ENCODE data around the gene ADGRB3. TPM values are rescaled to one million over a fixed set of nuclear protein-coding genes. Genes with fewer than 3 reads are reported as not detected.

The ADGRB3 gene
- total RNA-seq, 1 donor from 2014 or later, result not detected

DNA sequence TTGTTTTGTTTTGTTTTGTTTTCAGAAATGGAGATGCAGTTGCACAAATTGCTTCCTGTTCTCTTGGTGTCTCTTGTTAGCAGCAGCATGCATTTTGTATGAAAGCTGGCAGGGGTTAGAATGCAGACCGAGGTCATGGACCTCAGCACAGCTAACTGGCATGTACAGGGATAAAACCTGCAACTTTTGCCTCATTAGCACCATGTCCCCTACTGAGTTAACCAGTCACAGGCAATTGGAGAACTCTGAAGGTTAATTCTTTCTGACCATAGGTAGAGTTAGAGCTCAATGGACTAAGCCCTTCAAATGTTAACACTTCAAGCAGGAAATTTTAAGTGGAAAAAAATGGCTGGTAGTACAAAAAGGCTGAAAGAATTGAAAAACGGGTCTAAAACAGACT is 377.1 kb downstream of the ADGRB3 start:
- no peak for DNase-seq (ENCODE audit: extremely low read depth, low read depth, low spot score)

DNA sequence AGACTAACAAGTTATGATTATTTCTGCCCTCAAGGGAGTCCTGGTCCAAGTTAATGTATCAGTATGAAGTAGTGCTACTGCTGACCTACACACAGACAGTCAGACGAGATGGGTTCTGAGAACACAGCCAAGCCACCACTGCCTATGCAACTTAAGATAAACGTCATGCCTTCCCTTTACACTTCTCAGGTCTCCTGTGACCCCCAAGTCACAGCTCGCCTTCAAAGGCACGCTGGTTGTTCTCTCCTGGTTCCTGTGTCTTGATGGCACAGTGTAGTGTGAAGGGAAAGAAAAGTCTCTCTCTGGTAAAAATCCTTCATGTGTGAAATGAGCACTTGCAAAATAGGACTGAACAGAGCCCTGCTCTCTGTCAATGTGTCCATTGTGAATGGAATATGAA is 377.8 kb downstream of the ADGRB3 start:
- no peak for DNase-seq (ENCODE audit: extremely low read depth, low read depth, low spot score)

DNA sequence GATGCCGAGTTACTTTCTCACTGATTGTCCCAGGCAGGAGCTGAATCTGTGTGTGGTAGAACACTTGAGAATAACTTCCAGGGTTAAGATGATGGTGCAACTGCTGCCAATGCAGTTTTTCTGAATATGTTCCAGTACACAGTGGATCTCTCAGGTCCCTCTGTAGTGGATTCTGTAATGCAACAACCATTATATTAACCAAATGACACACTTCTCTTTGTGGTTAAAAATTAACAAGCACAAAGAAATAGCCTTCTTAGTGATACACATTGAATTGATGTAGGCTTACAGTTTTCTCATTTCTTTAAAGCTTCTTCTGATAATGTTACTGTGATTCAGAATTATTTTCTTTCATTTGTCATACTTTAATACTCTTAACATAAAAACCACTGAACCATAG is 383.8 kb downstream of the ADGRB3 start:
- DNase-seq (ENCODE audit: extremely low read depth, low read depth, low spot score), result no peak

DNA sequence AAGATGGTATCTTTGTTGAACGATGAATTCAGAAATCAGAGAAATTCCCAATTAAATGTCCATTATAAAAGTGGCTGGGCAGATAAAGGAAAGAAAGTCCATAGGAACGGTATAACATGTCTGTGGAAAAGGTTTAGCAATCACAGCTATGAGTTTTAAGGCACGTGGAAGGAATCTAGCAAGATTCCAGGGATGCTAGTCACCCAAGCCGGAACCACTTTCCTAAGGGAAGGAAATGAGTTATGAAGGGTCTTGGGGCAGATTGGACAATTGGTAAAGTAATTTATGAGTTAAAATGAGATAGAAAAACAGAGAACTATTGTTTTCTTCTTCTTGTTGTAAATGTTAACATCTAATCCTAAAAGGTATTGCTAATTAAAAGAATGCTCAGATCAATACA is 384.8 kb downstream of the ADGRB3 start:
- DNase-seq (ENCODE audit: extremely low read depth, low read depth, low spot score), result peak; percentile 54

DNA sequence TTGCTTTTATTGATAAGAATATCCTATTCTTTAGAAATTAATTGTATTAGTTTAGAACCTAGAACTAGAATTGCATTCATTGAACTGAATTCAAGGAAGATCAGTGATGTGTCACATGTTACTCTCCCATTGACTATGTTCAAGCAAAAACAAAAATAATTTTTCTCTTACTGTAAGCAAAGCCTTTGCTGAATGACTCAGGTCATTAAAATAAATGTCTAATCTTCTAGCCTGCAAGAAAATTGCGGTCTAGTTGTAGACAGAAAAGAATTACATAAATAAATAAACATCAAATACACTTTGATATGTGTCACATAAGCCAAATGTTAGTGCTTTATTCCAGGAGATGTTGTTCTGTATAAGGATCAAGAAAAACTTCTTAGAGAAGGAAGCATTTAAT is 387.9 kb downstream of the ADGRB3 start:
- DNase-seq (ENCODE audit: extremely low read depth, low read depth, low spot score), result no peak

DNA sequence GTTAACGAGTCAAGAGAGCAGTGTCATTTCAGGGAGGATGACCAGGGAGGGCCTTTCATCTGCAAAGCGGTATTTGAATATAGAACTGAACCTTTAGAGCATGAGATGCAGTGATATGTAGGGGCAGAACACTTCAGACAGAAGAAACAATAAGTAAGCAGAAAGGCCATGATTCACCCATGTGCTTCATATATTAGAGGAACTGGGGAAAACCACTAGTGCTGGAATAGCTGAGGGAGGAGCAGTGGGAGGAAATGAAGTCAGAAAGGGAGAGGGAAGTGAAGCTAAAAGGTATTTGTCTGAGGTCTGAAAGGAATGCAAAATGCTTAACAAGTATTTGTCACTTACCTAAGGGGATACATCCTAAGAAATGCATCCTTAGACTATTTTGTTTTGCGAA is 391.2 kb downstream of the ADGRB3 start:
- no peak for DNase-seq (ENCODE audit: extremely low read depth, low read depth, low spot score)

DNA sequence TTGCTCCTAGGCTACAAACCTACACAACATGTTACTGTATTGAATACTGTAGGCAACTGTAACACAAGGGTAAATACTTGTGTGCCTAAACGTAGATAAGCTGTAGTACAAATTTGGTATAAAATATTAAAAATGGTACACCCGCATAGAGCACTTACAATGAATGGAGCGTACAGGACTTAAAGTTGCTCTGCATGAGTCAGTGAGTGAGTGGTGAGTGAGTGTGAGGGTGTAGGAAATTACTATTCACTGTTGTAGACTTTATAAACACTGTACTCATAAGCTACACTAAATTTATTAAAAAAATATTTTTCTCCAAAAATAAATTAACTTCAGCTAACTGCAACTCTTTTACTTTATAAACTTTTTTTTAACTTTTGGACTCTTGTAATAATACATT is 391.6 kb downstream of the ADGRB3 start:
- DNase-seq (ENCODE audit: extremely low read depth, low read depth, low spot score), result no peak

DNA sequence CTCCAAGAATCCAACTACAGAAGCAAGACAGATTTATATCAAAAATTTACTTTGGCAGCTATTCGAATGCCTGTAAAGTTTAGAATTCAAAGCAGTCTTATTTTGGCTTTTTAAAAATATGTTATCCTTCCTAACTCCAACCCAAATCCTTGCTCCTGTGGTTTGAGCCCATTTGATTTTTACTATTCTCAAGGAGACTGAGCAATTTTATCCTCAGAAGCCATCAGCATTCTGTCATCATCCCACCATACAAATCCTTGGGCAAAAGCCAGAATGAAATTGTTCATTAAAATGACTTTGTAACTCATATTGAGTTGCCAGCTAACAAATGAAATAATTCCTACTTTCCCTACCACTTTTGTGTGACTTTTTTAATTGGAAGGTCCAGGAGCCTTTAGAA is 392.8 kb downstream of the ADGRB3 start:
- DNase-seq (ENCODE audit: extremely low read depth, low read depth, low spot score), result no peak

DNA sequence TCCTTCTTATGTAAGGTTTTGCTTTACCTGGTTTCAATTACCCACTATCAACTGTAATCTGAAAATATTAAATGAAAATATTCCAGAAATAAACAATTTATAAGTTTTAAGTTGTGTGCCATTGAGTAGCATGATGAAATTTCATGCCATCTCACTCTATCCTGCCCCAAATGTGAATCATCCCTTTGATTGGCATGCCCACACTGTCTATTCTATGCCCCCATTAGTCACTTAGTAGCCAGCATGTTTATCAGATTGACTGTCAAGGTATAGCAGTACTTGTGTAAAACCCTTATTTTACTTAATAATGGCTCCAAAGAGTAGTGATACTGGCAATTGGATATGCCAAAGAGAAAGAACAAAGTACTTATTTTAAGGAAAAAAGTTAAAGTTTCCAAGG is 403.8 kb downstream of the ADGRB3 start:
- no peak for DNase-seq (ENCODE audit: extremely low read depth, low read depth, low spot score)

DNA sequence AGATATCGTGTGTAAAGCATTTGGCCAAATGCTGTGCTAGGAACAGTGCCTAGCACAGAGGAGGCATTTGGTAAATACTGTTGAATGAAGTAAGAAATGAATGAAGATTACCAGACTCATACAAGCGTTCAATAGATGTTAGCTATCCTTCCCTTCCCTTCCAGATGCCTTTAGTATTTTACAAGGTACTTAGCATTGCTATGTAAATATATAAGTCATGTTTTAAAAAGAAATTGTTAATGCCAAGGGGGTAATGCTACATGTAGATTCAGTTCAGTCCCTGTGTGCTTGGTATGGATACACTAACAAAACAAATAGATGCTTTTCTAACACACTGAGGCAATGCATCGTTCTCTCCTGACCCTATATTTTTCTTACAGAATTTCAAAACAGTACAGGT is 407.2 kb downstream of the ADGRB3 start:
- DNase-seq (ENCODE audit: extremely low read depth, low read depth, low spot score), result no peak

DNA sequence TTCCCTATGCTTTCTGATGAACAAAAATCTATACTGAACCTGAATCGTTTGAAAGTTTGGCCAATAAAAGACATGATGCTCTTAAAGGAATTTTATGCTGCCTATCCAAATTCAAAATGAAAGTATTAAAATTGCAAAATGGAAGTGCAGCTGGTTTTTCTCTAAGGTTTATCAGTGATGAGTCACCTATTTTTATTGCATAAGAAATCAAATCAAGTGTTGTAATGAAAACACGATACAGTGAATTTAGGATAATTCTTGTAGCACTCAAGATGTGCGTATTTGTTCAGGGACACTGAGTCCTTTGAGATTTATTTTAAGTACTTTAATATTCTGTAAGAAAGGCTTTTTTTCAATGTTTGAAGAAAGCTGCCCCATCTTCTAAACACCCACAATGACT is 409.5 kb downstream of the ADGRB3 start:
- DNase-seq (ENCODE audit: extremely low read depth, low read depth, low spot score), result no peak

DNA sequence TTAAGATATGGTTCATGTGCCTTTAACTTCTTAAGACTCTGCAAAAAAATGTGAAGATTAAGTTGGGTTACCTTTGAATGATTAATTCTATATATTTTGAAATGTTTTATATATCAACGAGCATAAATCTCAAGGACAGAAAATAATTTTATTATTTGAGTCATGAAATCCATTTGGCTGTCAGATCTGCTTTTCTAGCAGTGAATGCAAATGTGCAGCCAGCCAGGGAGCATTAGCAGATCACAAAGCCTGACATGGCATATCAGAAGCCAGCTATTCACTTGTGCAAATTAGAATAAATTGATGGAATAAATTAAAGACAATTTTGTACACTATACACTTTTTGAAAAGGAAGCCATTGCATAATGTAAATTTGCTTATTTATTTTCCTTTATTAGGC is 424.3 kb downstream of the ADGRB3 start:
- DNase-seq (ENCODE audit: extremely low read depth, low read depth, low spot score), result no peak

DNA sequence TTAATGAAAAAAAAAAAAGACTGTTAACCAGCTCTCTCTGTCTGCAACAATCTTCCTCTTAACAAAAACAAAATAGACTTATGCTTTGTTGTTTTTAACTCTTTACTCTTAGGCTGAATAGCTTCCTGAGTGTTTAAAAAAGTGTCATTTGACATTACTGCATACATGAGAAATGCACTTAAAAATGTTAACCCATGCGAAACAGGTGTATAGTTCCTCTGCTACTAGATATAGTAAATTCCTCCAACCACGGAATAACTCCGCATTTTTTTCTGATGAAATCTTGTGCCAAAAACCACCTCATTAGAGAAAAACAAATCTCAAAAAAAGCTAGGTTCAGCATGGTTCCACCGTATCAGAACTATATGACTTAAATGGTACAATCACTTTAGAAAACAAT is 426.0 kb downstream of the ADGRB3 start:
- DNase-seq (ENCODE audit: extremely low read depth, low read depth, low spot score), result no peak

DNA sequence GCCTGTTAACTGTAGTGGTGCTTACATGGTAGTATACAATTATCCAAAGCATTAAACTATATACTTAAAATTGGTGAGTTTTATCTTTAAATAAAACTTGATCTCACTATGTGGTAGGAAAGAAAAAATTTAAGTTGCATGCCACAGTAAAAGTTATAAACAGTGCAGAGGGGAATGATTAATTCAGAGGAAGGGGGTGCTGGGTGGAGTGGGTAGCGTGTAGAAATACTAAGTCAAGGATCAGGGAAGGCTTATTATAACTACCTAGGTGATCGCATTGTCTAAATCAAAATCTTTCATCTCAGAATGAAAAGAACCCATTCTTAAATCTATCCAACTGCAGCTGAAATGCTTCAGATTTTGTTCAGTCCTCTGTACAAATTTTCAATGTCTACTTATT is 428.3 kb downstream of the ADGRB3 start:
- DNase-seq (ENCODE audit: extremely low read depth, low read depth, low spot score), result no peak

DNA sequence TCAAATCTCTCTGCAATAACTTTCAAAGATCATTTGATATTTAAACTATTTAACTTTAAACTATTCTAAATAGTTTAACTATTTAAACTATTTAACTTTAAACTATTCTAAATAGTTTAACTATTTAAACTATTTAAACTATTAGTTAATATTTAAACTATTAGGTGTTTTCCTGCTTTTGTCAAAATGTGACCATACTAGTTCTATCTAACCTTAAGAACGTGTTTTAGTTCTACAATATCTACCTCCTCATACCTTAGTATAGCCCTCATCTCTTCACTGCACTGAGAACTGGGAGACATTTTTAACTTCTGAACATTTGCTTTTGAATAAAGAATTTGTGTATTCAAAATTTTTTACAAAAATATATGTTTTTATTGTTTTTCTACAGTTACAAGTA is 429.1 kb downstream of the ADGRB3 start:
- DNase-seq (ENCODE audit: extremely low read depth, low read depth, low spot score), result no peak

DNA sequence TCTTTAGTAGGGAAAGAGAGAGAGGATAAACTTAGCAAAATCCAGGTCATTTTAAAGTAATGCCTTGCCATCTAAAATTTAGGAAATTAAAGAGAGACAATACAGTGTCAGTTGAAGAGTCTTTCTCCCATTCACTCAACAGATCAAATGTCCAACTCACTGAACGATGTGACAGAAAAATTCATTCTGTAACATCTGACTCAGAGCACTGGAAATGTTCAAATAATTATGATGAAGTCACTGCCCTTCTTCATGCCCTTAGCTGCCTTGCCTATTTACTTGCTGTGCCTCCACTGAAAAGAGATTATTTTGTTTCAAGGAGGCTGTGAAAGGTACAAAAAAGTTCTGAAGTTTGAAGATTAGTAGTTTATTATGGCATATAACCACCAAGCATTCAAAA is 434.8 kb downstream of the ADGRB3 start:
- no peak for DNase-seq (ENCODE audit: extremely low read depth, low read depth, low spot score)

DNA sequence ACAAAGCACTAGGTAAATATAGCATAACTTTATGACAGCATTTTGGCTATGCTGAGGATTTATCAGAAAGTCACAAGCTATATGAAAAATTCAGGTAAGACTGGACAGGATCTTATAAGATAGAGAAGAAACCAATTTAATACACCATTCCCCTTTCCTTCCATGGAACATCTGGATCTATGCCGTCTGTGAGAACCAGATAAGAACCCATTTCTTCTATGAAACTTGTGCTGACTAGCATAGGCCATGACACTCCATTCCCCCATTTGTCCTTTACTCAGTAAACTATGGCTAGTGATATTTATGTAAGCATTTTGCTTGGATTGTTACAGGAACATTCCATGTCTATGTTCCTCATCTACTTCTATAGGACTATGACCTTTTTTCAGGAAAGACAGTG is 437.7 kb downstream of the ADGRB3 start:
- DNase-seq (ENCODE audit: extremely low read depth, low read depth, low spot score), result no peak

DNA sequence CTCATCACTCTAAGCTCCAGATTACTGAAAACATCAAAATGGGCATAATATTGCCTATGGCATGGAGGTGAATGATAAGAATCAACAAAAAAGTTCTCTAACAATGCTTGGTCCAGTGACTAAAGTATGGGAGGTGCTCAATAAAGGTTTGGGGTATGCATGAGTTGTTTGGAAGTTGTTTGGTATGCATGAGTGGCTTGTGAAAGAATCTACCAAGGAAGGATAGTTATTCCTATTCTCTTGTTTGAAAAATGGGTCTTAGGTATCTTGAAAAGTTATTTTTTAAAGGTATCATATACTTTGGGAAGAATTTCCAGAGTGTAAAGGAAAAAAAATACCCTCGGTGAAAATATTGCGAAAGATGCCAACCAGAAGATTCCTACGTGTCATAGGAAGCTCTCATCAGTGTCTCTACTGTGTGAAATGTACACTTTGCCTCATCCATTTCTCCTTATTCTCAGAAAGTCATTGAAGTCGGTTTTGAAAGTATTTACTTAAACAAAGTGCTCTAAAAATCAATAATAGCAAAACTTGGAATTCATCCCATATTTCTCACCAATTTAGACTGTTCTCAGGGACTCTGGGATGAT is 449.8 kb downstream of the ADGRB3 start:
- DNase-seq (ENCODE audit: extremely low read depth, low read depth, low spot score), result no peak

DNA sequence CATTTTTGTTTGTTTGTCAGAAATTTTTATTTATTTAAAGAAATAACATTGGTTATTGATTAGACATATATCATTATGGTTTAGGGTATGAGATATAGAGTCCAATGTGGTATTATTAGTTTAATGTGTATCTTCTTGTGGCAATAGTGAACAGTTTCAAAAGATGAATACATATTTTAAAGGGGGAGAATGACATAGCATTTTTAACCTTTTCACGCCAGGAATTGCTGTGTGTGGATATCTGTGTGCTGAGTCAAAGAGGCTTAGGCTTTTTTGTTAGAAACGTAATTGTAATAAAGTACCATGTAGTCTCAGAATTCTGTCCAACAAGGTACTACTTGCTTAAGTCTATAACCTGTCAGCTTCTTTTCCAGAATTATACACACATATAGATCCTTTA is 451.6 kb downstream of the ADGRB3 start:
- no peak for DNase-seq (ENCODE audit: extremely low read depth, low read depth, low spot score)

DNA sequence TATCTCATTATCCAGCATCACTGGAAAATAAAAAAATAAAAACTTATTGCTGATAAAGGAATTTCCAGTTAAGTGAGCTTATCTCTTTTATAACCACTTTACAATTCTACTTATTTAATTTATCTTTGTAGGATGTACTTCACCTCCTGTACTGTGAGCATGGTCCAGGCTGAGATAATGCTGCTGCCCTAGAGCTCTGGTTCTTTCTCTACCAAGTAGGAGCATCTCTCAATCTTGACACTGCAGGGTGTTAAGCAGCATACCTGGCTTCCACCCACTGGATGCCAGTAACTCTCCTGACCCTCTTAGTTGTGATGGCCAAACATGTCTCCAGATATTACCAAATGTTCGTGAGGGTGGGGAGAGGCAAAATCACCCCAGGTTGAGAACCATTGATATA is 454.5 kb downstream of the ADGRB3 start:
- DNase-seq (ENCODE audit: extremely low read depth, low read depth, low spot score), result no peak

DNA sequence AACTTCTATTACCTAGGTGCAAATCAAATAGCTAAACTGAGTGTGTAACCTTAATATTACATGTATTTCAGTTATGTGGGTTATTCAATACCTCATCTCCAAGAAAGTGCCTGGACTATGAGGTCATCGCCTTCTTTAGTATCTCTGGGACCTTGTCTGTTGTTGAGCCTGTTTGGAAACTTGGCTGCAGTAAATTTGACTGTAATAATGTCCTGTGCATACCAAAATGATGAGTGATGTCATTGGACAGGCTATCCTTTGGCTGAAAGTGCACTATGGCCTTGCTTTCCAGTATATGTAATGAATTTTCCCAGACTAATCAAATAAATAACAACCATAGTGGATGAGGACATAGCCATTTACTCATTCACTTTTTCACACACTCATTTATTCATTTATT is 455.1 kb downstream of the ADGRB3 start:
- DNase-seq (ENCODE audit: extremely low read depth, low read depth, low spot score), result no peak

DNA sequence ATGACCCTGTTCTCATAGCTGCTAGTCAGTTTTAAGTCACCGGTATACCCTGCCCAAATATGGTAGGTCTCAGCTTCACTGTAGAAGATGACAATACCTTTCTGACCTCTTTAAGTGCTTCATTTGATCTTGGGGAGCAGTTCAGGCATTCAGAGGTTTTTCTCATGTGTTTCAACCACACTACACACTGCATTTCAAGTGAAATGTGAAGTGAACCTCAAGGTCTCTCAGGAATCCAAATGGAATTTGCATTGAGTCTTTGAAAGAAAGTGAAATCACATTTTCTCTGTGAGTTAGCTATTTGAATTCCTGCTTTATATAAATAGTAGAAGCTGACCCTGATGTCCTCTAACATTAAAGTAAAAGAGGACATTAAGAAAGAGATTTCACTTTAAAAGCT is 461.6 kb downstream of the ADGRB3 start:
- no peak for DNase-seq (ENCODE audit: extremely low read depth, low read depth, low spot score)

DNA sequence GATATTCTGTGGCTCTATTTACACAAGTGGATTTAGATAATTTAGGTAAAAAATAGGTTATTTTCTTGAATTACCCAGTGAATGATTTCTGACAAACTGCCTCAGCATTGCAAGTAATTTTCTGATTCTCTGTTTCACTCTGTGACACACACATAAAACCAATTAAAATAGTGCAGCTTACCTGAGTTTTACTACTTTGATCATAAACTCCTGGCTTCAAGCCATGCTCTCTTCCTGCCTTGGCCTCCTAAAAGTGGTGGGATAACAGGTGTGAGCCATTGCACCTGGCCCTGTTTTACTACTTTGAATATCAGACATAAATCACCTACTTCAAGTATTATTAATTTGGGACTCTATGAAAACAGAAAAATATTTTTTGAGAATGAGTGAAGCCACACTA is 462.9 kb downstream of the ADGRB3 start:
- no peak for DNase-seq (ENCODE audit: extremely low read depth, low read depth, low spot score)

DNA sequence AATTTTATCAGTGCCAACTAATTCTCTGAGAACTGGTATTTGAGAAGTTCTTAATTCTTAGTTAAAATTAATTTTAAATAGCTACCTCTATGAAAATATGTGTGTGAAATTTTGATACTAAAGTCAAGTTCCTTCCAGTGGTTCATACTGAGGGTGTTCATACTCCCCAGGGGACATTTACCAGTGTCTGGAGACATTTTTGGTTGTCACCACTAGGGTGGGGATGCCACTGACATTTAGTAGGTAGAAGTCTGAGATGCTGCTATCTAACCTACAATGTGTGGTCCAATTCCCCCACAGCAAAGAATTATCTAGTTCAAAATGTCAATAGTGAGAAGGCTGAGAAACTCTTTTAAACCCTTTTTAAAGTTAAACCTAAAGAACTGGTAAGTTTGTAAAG is 463.8 kb downstream of the ADGRB3 start:
- no peak for DNase-seq (ENCODE audit: extremely low read depth, low read depth, low spot score)
